ENCODE measurements around the gene TULP4.

TULP4 gene

DNA sequence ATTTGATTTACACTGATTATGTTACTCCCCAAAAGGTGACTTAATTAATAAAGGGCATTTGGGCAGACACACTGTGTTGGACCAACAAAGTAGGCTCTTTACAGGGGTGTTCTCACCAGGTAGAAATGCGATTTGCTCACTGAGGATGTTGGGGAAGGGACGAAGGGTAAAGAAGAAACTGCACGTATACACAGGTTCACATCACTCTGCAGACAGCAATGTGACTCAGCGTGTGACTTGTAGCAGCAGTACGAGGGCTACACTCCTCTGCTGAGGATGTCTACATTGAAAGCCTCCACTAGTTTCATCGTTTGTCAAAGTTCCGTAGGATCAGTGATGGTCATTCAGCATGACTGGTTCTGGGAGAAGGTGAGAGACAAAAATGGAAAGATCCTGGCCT is 194.9 kb downstream of the TULP4 start (continued):
- TF ChIP-seq TCF7L2 (IDR thresholded peaks at IDR 0.05; ENCODE audit: borderline replicate concordance, low read depth, low read length) (no peak), ZNF660 (tag by site-specific recombination; IDR thresholded peaks at IDR 0.05) (no peak)
- TF ChIP-seq, protein P1, sequence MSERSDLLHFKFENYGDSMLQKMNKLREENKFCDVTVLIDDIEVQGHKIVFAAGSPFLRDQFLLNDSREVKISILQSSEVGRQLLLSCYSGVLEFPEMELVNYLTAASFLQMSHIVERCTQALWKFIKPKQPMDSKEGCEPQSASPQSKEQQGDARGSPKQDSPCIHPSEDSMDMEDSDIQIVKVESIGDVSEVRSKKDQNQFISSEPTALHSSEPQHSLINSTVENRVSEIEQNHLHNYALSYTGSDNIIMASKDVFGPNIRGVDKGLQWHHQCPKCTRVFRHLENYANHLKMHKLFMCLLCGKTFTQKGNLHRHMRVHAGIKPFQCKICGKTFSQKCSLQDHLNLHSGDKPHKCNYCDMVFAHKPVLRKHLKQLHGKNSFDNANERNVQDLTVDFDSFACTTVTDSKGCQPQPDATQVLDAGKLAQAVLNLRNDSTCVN (tag by site-specific recombination; optimal IDR thresholded peaks at IDR 0.05), result no peak

DNA sequence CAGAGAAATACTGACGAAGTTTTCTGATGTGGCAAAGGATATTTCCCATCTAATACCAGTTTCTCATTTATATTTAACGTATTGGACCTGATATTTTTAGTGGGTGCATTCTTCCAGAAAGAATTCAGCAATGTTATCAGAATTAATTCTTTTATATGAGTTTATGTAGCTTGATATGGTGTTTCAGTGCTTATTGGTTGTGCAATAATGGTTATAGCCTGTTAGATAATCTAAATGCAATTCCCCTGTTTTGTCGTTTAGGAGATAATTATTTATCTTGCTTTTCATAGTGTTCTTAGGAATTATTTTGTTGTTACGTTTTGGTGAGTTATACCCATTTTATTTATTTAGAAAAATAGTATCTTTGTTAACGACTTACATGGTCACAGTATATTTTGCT is 196.2 kb downstream of the TULP4 start:
- CTCF ChIA-PET, result interaction anchor here (0.7 kb wide), 1 partner anchor 242 kb away, joined by 4 read pairs; no protein-coding TSS in a partner anchor

DNA sequence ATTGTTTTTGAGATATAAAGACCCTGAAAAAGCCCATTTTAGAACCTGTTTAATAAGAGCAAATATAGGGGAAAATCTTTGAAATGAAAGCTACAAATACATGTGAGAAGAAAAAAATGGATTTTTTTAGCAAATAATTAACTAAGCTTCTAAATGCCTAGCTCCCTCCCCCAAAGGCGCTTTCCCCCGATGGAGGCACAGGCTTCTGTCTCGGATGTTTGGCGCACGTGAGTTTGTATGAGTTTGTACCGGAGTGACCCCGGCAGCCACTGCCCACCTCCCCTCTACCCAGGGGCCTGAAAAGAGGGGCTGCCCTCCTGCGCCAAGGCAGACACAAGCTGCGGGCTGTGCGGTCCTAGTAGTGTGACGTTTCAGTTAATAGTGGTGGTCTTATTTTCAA is 197.2 kb downstream of the TULP4 start:
- TF ChIP-seq ZNF664 (tag by site-specific recombination; IDR thresholded peaks at IDR 0.05) (no peak), ZNF830 (tag by site-specific recombination; IDR thresholded peaks at IDR 0.05; ENCODE audit: low read depth) (no peak), ZNF560 (tag by site-specific recombination; IDR thresholded peaks at IDR 0.05; ENCODE audit: borderline replicate concordance) (no peak), ZNF416 (tag by site-specific recombination; IDR thresholded peaks at IDR 0.05) (no peak)
- TF ChIP-seq, protein P2, sequence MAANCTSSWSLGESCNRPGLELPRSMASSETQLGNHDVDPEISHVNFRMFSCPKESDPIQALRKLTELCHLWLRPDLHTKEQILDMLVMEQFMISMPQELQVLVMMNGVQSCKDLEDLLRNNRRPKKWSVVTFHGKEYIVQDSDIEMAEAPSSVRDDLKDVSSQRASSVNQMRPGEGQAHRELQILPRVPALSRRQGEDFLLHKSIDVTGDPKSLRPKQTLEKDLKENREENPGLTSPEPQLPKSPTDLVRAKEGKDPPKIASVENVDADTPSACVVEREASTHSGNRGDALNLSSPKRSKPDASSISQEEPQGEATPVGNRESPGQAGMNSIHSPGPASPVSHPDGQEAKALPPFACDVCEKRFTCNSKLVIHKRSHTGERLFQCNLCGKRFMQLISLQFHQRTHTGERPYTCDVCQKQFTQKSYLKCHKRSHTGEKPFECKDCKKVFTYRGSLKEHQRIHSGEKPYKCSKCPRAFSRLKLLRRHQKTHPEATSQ (tag by site-specific recombination; IDR thresholded peaks at IDR 0.05), result no peak
- TF ChIP-seq, protein P3, sequence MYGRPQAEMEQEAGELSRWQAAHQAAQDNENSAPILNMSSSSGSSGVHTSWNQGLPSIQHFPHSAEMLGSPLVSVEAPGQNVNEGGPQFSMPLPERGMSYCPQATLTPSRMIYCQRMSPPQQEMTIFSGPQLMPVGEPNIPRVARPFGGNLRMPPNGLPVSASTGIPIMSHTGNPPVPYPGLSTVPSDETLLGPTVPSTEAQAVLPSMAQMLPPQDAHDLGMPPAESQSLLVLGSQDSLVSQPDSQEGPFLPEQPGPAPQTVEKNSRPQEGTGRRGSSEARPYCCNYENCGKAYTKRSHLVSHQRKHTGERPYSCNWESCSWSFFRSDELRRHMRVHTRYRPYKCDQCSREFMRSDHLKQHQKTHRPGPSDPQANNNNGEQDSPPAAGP (tag by site-specific recombination; IDR thresholded peaks at IDR 0.05), result no peak
- CTCF ChIA-PET, result interaction anchor here (0.7 to 2.0 kb wide), 3 partner anchors 9 to 182 kb away, joined by 3 to 9 read pairs (median 3); no protein-coding TSS in a partner anchor

More for the DNA sequence above, 196.2 kb downstream of the TULP4 start:
- Histone ChIP-seq H3K36me3 (ENCODE audit: control insufficient read depth in 2 of 2, insufficient read depth in 1 of 2, low read length in 2 of 2) (peaks cover 0 to 29% of the 10 kb centered on the region in 2 experiments; a peak in 2 of 3 replicates), H3K4me1 (ENCODE audit: control insufficient read depth, insufficient read depth, low read length) (no peaks in the 10 kb centered on the region), H3K27ac (ENCODE audit: extremely low read depth, low read depth, low read length) (no peak overlapping the region), H3K4me3 (ENCODE audit: low read depth, low read length) (no peak overlapping the region), H3K9me3 (ENCODE audit: control insufficient read depth, insufficient read depth, low read depth, low read length) (no peaks in the 10 kb centered on the region)
- POLR2A ChIA-PET, result no interaction called here
- TF ChIP-seq ZBTB8A (tag by site-specific recombination; IDR thresholded peaks at IDR 0.05) (no peak), ZNF701 (tag by site-specific recombination; IDR thresholded peaks at IDR 0.05) (no peak), ZNF707 (tag by site-specific recombination; IDR thresholded peaks at IDR 0.05) (no peak), ZNF501 (tag by site-specific recombination; IDR thresholded peaks at IDR 0.05) (no peak), ZFP3 (tag by site-specific recombination; IDR thresholded peaks at IDR 0.05; ENCODE audit: low read depth) (no peak), ZFP37 (tag by site-specific recombination; IDR thresholded peaks at IDR 0.05) (no peak)
- TF ChIP-seq, protein P4, sequence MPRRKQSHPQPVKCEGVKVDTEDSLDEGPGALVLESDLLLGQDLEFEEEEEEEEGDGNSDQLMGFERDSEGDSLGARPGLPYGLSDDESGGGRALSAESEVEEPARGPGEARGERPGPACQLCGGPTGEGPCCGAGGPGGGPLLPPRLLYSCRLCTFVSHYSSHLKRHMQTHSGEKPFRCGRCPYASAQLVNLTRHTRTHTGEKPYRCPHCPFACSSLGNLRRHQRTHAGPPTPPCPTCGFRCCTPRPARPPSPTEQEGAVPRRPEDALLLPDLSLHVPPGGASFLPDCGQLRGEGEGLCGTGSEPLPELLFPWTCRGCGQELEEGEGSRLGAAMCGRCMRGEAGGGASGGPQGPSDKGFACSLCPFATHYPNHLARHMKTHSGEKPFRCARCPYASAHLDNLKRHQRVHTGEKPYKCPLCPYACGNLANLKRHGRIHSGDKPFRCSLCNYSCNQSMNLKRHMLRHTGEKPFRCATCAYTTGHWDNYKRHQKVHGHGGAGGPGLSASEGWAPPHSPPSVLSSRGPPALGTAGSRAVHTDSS (tag by site-specific recombination; IDR thresholded peaks at IDR 0.05), result no peak

More for the DNA sequence above, 197.2 kb downstream of the TULP4 start:
- Histone ChIP-seq H3K9me3 (ENCODE audit: control insufficient read depth, insufficient read depth, low read depth, low read length) (no peaks in the 10 kb centered on the region), H3K4me1 (ENCODE audit: control insufficient read depth, insufficient read depth, low read length) (no peaks in the 10 kb centered on the region), H3K4me3 (ENCODE audit: low read depth, low read length) (no peak overlapping the region), H3K36me3 (ENCODE audit: control insufficient read depth in 2 of 2, insufficient read depth in 1 of 2, low read length in 2 of 2) (peaks cover 0 to 23% of the 10 kb centered on the region in 2 experiments; a peak in 2 of 3 replicates), H3K27ac (ENCODE audit: extremely low read depth, low read depth, low read length) (no peak overlapping the region)
- POLR2A ChIA-PET, result no interaction called here

Measured in HEK293 (cell line).